ENCODE results near the gene EHMT2.

The EHMT2 gene

DNA sequence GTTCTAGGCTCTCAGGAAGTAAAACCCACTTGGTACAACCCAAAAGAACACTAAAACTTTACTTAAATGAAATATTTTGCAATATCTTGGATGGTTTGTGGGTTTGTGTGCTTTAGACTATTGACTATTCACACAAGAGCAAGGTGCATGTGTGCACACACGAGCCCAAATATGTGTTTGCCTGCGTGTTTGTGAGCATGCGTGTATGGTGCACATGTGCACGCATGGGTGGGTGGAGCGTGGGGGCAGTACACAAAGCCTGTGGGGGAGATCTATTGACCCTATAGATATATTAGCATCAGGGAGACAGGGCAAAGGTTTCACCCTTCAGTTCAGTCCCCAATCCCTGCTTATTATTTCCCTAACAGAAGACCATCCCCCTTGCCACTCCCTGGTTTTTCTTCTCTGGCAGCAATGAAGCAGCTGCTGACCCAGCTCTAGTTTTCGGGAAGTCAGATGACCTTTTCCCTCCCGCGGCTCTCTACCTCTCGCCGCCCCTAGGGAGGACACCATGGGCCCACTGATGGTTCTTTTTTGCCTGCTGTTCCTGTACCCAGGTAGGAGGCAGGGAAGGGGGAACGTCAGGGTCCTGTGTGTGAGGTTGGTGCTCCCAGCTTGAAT lies 29.9 kb upstream of the EHMT2 start, which contains the start of gene C2:
Gene C2, plus strand, starts transcription at position 476 of the 621 bp plus-strand sequence. Its CDS starts 36 bp downstream, at position 512.
- Histone ChIP-seq H3K79me2 (ENCODE audit: insufficient read depth, low read length) (no peaks in the 10 kb centered on the region), H3K36me3 (ENCODE audit: insufficient read depth, low read length) (no peaks in the 10 kb centered on the region), H3K4me1 (ENCODE audit: insufficient read depth, low read length) (no peaks in the 10 kb centered on the region), H3K9me3 (ENCODE audit: insufficient read depth, low read length, severe bottlenecking) (no peaks in the 10 kb centered on the region), H3K4me2 (ENCODE audit: insufficient read depth, low read length) (no peak within 1 kb of the TSS), H2AFZ (ENCODE audit: low read depth, low read length) (no peak within 1 kb of the TSS), H3K27me3 (ENCODE audit: insufficient read depth, low read length, poor library complexity) (peaks cover 3% of the 10 kb centered on the region), H4K20me1 (ENCODE audit: insufficient read depth, low read length) (no peaks in the 10 kb centered on the region), H3K27ac (ENCODE audit: low read length) (no peak within 1 kb of the TSS), H3K4me3 (ENCODE audit: low read depth in 1 of 2, low read length in 2 of 2) (no peak within 1 kb of the TSS), H3K9ac (ENCODE audit: low read depth, low read length) (no peak within 1 kb of the TSS)
- DNase-seq (no peak), ATAC-seq (ENCODE audit: insufficient read depth, low read depth) (no peak)
- TF ChIP-seq, protein P1, sequence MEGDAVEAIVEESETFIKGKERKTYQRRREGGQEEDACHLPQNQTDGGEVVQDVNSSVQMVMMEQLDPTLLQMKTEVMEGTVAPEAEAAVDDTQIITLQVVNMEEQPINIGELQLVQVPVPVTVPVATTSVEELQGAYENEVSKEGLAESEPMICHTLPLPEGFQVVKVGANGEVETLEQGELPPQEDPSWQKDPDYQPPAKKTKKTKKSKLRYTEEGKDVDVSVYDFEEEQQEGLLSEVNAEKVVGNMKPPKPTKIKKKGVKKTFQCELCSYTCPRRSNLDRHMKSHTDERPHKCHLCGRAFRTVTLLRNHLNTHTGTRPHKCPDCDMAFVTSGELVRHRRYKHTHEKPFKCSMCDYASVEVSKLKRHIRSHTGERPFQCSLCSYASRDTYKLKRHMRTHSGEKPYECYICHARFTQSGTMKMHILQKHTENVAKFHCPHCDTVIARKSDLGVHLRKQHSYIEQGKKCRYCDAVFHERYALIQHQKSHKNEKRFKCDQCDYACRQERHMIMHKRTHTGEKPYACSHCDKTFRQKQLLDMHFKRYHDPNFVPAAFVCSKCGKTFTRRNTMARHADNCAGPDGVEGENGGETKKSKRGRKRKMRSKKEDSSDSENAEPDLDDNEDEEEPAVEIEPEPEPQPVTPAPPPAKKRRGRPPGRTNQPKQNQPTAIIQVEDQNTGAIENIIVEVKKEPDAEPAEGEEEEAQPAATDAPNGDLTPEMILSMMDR (IDR thresholded peaks at IDR 0.05; ENCODE audit: borderline replicate concordance, extremely low read depth, low read length, poor library complexity, severe bottlenecking), result no peak
- TF ChIP-seq EZH2 (IDR thresholded peaks at IDR 0.05; ENCODE audit: borderline replicate concordance, low read depth, low read length, severe bottlenecking), result no peak

DNA sequence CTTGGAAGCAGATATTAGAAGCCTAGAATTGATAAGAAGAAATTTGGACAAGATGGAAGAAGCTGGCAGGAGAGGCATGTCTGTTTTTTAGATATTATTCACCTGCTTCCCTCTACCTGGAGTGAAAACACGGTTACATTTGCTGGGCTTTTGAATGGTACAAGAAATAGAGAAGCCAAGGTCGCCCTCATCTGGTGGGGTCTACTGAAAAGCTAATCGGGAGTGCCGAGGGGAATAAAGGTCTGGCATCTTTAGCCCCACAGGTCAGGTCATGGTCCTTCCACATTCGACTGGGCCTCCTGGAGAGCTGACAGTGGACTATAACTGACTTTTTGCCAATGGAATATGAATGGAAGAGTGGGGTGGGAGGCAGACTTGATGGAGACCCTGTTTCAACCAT lies 25.4 kb upstream of the EHMT2 start:
- ATAC-seq (ENCODE audit: insufficient read depth, low read depth) (peak; percentile 56), DNase-seq (peak; percentile 35)
- Histone ChIP-seq H3K27ac (ENCODE audit: low read length) (no peak overlapping the region), H2AFZ (ENCODE audit: low read depth, low read length) (peak overlapping the region; percentile 52), H3K9me3 (ENCODE audit: insufficient read depth, low read length, severe bottlenecking) (no peaks in the 10 kb centered on the region), H4K20me1 (ENCODE audit: insufficient read depth, low read length) (no peaks in the 10 kb centered on the region), H3K36me3 (ENCODE audit: insufficient read depth, low read length) (no peaks in the 10 kb centered on the region), H3K27me3 (ENCODE audit: insufficient read depth, low read length, poor library complexity) (peaks cover 3% of the 10 kb centered on the region), H3K4me2 (ENCODE audit: insufficient read depth, low read length) (no peak overlapping the region), H3K79me2 (ENCODE audit: insufficient read depth, low read length) (no peaks in the 10 kb centered on the region), H3K4me3 (ENCODE audit: low read depth in 1 of 2, low read length in 2 of 2) (no peak overlapping the region), H3K4me1 (ENCODE audit: insufficient read depth, low read length) (no peaks in the 10 kb centered on the region), H3K9ac (ENCODE audit: low read depth, low read length) (no peak overlapping the region)
- TF ChIP-seq, protein P1 (IDR thresholded peaks at IDR 0.05; ENCODE audit: borderline replicate concordance, extremely low read depth, low read length, poor library complexity, severe bottlenecking), result peak; percentile 60
- no peak for TF ChIP-seq EZH2 (IDR thresholded peaks at IDR 0.05; ENCODE audit: borderline replicate concordance, low read depth, low read length, severe bottlenecking)

GRCh38 chr6:31920811-31921210 lies 23.3 kb upstream of the EHMT2 start:
- Histone ChIP-seq H3K4me3 (ENCODE audit: low read depth in 1 of 2, low read length in 2 of 2) (no peak overlapping the region), H3K4me1 (ENCODE audit: insufficient read depth, low read length) (no peaks in the 10 kb centered on the region), H3K4me2 (ENCODE audit: insufficient read depth, low read length) (no peak overlapping the region), H3K36me3 (ENCODE audit: insufficient read depth, low read length) (no peaks in the 10 kb centered on the region), H3K27me3 (ENCODE audit: insufficient read depth, low read length, poor library complexity) (peaks cover under 1% of the 10 kb centered on the region), H3K27ac (ENCODE audit: low read length) (no peak overlapping the region), H2AFZ (ENCODE audit: low read depth, low read length) (no peak overlapping the region), H3K9me3 (ENCODE audit: insufficient read depth, low read length, severe bottlenecking) (no peaks in the 10 kb centered on the region), H4K20me1 (ENCODE audit: insufficient read depth, low read length) (no peaks in the 10 kb centered on the region), H3K79me2 (ENCODE audit: insufficient read depth, low read length) (no peaks in the 10 kb centered on the region), H3K9ac (ENCODE audit: low read depth, low read length) (no peak overlapping the region)
- DNase-seq (no peak), ATAC-seq (ENCODE audit: insufficient read depth, low read depth) (no peak)
- TF ChIP-seq EZH2 (IDR thresholded peaks at IDR 0.05; ENCODE audit: borderline replicate concordance, low read depth, low read length, severe bottlenecking), result no peak
- TF ChIP-seq, protein P1 (IDR thresholded peaks at IDR 0.05; ENCODE audit: borderline replicate concordance, extremely low read depth, low read length, poor library complexity, severe bottlenecking), result no peak
